ENCODE measurements around the gene C19orf12. TPM values are rescaled to one million over a fixed set of nuclear protein-coding genes. Genes with fewer than 3 reads are reported as not detected.
"Not testable (repeated sequence)": the region's sequence is repeated elsewhere in the genome, so short reads cannot be mapped to it uniquely, and the experiment has no call there.

C19orf12 gene
- total RNA-seq, 1 donor from 2014 or later: 47.9 TPM

DNA sequence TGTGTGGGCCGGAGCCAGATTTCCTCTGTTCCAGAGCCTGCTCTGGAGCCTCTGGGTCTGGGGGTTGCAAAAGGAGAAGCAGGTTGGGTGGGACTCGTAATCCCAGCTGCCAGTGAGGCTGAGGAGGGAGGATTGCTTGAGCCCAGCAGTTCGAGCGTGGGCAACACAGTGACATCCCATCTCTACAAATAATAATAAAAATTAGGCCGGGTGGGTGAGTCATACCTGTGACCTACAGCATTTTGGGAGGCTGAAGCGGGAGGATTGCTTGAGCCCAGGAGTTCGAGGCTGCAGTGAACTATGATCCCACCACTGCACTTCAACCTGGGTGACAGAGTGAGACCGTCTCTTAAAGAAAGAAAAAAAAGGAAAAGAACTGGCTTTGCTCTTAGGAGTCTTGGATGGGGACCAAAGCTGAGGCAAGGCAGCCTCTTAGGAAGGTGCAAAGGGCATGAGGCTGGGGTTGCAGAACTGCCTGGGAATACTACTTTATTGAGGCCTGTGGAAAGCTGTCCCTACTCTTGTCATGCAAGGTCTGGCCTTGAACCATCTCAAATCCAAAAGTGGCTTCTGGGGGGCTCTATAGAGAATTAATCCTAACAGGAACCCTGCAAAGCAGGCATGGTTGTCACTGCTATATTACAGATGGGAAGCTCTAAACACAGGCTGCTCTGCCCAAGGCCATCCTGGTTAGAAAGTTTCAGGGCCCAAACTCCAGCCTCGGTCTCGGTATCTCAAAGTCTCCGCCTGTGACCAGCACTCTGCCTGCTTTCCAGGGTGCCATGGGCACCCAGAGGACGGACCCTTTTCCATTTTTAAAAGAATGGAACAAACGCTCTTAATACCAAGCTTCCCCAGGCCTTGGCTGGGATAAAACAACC, 880 bp upstream of the C19orf12 start:
- intact Hi-C loops (cut with micrococcal nuclease): loop anchor here (1.0 to 5.0 kb wide), 6 partner anchors 22 to 226 kb away; partner anchors contain the start of genes PLEKHF1, POP4 and URI1
- H3K27ac Mint-ChIP-seq: peak overlapping the region; percentile 98
- H3K9me3 Mint-ChIP-seq: no peaks in the 10 kb centered on the region
- H3K27me3 Mint-ChIP-seq (ENCODE audit: insufficient read depth): peaks cover 2% of the 10 kb centered on the region
- peak overlapping the region; percentile 94 for H3K4me3 Mint-ChIP-seq
- H3K36me3 Mint-ChIP-seq (ENCODE audit: low read depth): peaks cover 21% of the 10 kb centered on the region
- DNase-seq (ENCODE audit: low spot score): no peak
- peaks cover 49% of the 10 kb centered on the region for H3K4me1 Mint-ChIP-seq (ENCODE audit: low read depth)

- Mint-ChIP-seq H3K4me3 (peak overlapping the region; percentile 87), H3K9me3 (no peaks in the 10 kb centered on the region), H3K4me1 (ENCODE audit: low read depth) (peaks cover 61% of the 10 kb centered on the region), H3K36me3 (ENCODE audit: low read depth) (peaks cover 27% of the 10 kb centered on the region), H3K27ac (peak overlapping the region; percentile 93), H3K27me3 (ENCODE audit: insufficient read depth) (no peaks in the 10 kb centered on the region)
- intact Hi-C loops (cut with micrococcal nuclease): loop anchor here (1.0 kb wide), 2 partner anchors 9 to 41 kb away; no protein-coding TSS in a partner anchor
- peak; percentile 37 for DNase-seq (ENCODE audit: low spot score)
These were observed 599 bp downstream of the C19orf12 start for GRCh38 chr19:29714371-29714952.

DNA sequence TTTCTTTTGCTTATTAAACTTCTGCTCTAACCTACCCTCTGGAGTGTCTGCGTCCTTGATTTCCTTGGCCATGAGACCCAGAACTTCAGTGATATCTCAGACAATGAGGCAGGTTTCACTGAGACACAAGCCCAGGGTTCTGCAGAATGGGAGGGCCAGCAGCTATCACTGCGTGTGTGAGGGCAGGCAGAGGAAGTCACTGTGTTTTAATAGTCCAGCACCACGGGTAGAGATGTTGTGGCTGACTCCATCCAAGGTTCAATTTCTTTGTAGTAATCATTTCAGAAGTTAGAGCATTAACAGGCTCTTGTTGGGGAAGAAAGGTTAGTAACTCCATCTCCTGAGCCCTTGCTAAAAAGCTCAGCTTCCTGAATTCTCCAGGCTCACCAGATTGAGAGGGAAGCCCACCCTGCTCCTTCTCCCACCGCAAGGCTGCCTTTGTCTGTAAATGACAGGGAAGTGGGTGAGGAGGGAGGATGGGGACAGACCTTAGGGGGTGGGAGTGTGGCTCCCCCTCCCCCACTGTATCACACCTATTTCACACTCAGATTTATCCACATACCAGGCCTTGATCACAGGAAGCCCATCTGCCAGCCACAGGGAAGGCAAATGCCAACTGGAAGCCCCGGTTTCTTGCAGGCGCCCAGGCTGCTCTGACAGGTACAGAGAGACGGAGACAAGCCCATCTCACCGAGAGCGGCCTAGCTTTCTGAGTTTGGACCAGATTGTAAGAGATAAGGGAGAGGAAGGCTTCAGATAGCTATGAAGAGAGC, 2.1 kb downstream of the C19orf12 start:
- H3K9me3 Mint-ChIP-seq: no peaks in the 10 kb centered on the region
- H3K4me3 Mint-ChIP-seq: peak overlapping the region; percentile 87
- H3K27me3 Mint-ChIP-seq (ENCODE audit: insufficient read depth): no peaks in the 10 kb centered on the region
- no peak for DNase-seq (ENCODE audit: low spot score)
- peak overlapping the region; percentile 93 for H3K27ac Mint-ChIP-seq
- intact Hi-C loops (cut with micrococcal nuclease): no loop called here
- H3K4me1 Mint-ChIP-seq (ENCODE audit: low read depth): peaks cover 73% of the 10 kb centered on the region
- H3K36me3 Mint-ChIP-seq (ENCODE audit: low read depth): peaks cover 32% of the 10 kb centered on the region

DNA sequence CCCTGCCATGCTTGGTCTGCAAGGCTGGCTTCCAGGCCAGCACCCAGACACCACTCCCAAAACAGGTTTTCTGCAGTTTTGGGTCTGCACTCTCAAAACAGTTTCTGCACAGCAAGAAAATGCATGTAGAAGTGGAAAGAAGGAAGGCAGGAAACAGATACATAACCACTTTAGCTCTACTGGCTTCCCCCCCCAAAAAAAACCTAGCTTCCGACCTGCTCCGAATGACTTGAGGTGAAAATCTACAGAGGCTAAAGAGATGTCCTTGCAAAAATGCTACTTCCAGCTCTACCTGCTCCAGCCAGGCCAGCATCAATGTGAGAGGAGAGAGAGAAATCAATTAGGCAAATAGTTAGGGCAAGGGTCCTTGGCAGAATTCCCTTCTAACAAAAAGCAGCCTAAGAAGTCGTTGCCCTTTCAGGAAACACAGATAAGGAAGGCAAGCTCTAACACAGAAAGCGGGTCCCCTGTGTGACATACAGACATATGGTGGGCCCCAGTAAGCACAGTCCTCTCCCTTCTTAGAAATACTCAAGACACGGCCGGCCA, 3.4 kb downstream of the C19orf12 start:
- peak overlapping the region; percentile 78 for H3K27ac Mint-ChIP-seq
- H3K4me3 Mint-ChIP-seq: peak overlapping the region; percentile 87
- intact Hi-C loops (cut with micrococcal nuclease): no loop called here
- H3K36me3 Mint-ChIP-seq (ENCODE audit: low read depth): peaks cover 35% of the 10 kb centered on the region
- no peaks in the 10 kb centered on the region for H3K9me3 Mint-ChIP-seq
- no peaks in the 10 kb centered on the region for H3K27me3 Mint-ChIP-seq (ENCODE audit: insufficient read depth)
- peaks cover 80% of the 10 kb centered on the region for H3K4me1 Mint-ChIP-seq (ENCODE audit: low read depth)
- DNase-seq (ENCODE audit: low spot score): no peak

DNA sequence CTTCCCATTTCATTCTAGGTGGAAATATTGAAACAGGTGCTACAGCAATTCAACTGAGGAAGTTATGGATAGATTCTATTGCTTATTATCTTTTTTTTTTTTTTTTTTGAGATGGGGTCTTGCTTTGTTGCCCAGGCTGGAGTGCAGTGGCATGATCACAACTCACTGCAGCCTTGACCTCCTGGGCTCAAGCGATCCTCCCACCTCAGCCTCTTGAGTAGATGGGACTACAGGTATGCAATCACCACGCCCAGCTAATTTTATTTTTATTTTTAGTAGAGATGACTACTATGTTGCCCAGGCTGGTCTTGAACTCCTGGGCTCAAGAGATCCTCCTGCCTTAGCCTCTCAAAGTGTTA, 5.6 kb downstream of the C19orf12 start:
- DNase-seq (ENCODE audit: low spot score); H3K4me3 Mint-ChIP-seq; H3K27me3 Mint-ChIP-seq (ENCODE audit: insufficient read depth); intact Hi-C loops (cut with micrococcal nuclease); H3K9me3 Mint-ChIP-seq: not testable (repeated sequence)
- peaks cover 89% of the 10 kb centered on the region for H3K4me1 Mint-ChIP-seq (ENCODE audit: low read depth)
- H3K27ac Mint-ChIP-seq: peak overlapping the region; percentile 35
- H3K36me3 Mint-ChIP-seq (ENCODE audit: low read depth): peaks cover 45% of the 10 kb centered on the region

- Mint-ChIP-seq H3K9me3 (no peaks in the 10 kb centered on the region), H3K27ac (peak overlapping the region; percentile 26), H3K27me3 (ENCODE audit: insufficient read depth) (no peaks in the 10 kb centered on the region), H3K36me3 (ENCODE audit: low read depth) (peaks cover 43% of the 10 kb centered on the region), H3K4me1 (ENCODE audit: low read depth) (peaks cover 89% of the 10 kb centered on the region), H3K4me3 (no peak overlapping the region)
- intact Hi-C loops (cut with micrococcal nuclease): no loop called here
- no peak for DNase-seq (ENCODE audit: low spot score)
These were observed 6.3 kb downstream of the C19orf12 start for GRCh38 chr19:29708554-29709439.

GRCh38 chr19:29706635-29707034, 8.4 kb downstream of the C19orf12 start:
- Mint-ChIP-seq H3K4me3 (no peak overlapping the region), H3K36me3 (ENCODE audit: low read depth) (peaks cover 29% of the 10 kb centered on the region), H3K27ac (peak overlapping the region; percentile 52), H3K27me3 (ENCODE audit: insufficient read depth) (no peaks in the 10 kb centered on the region), H3K4me1 (ENCODE audit: low read depth) (peaks cover 70% of the 10 kb centered on the region), H3K9me3 (no peaks in the 10 kb centered on the region)
- DNase-seq (ENCODE audit: low spot score): no peak
- intact Hi-C loops (cut with micrococcal nuclease): no loop called here

DNA sequence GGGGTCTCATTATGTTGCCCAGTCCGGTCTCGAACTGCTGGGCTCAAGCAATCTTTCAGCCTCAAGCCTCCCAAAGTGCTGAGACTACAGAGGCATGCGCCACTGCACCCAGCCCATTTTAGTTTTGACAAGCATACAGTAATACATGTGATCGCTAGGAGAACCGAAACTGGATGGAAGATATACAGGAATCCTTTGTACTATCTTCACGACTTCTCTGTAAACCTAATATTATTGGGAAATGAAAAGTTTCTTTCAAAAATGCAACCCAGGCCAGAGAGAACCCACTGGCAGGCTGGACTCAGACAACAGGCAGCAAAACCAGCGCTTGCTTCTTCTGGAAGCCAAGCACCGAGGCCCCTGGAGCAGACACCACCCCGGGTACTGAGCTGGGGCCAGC, 9.4 kb downstream of the C19orf12 start:
- peak overlapping the region; percentile 92 for H3K27ac Mint-ChIP-seq
- no peaks in the 10 kb centered on the region for H3K27me3 Mint-ChIP-seq (ENCODE audit: insufficient read depth)
- H3K36me3 Mint-ChIP-seq (ENCODE audit: low read depth): peaks cover 26% of the 10 kb centered on the region
- H3K9me3 Mint-ChIP-seq: no peaks in the 10 kb centered on the region
- H3K4me3 Mint-ChIP-seq: no peak overlapping the region
- DNase-seq (ENCODE audit: low spot score): no peak
- intact Hi-C loops (cut with micrococcal nuclease): loop anchor here (1.0 kb wide), 2 partner anchors 9 to 32 kb away; no protein-coding TSS in a partner anchor
- H3K4me1 Mint-ChIP-seq (ENCODE audit: low read depth): peaks cover 61% of the 10 kb centered on the region

GRCh38 chr19:29704562-29705558, 10.2 kb downstream of the C19orf12 start:
- Mint-ChIP-seq H3K36me3 (ENCODE audit: low read depth) (peaks cover 22% of the 10 kb centered on the region), H3K4me3 (peak overlapping the region; percentile 53), H3K27me3 (ENCODE audit: insufficient read depth) (no peaks in the 10 kb centered on the region), H3K4me1 (ENCODE audit: low read depth) (peaks cover 52% of the 10 kb centered on the region), H3K9me3 (no peaks in the 10 kb centered on the region), H3K27ac (peak overlapping the region; percentile 92)
- intact Hi-C loops (cut with micrococcal nuclease): loop anchor here (1.0 kb wide), 2 partner anchors 9 to 32 kb away; no protein-coding TSS in a partner anchor
- DNase-seq (ENCODE audit: low spot score): no peak

GRCh38 chr19:29702963-29703320, 12.1 kb downstream of the C19orf12 start:
- Mint-ChIP-seq H3K27ac (no peak overlapping the region), H3K4me1 (ENCODE audit: low read depth) (peaks cover 40% of the 10 kb centered on the region), H3K4me3 (no peak overlapping the region), H3K36me3 (ENCODE audit: low read depth) (peaks cover 17% of the 10 kb centered on the region), H3K9me3 (no peaks in the 10 kb centered on the region), H3K27me3 (ENCODE audit: insufficient read depth) (no peaks in the 10 kb centered on the region)
- intact Hi-C loops (cut with micrococcal nuclease): no loop called here
- DNase-seq (ENCODE audit: low spot score): no peak
